ENCODE data around the gene PTPRD. TPM values are rescaled to one million over a fixed set of nuclear protein-coding genes. Genes with fewer than 3 reads are reported as not detected.

Gene PTPRD
- total and polyA plus RNA-seq, 2 of the 4 experiments (the other 2 are of a cell fraction): 0.07 to 0.18 TPM

GRCh38 chr9:9124616-9125015 lies 1488.2 kb downstream of the PTPRD start:
- Histone ChIP-seq H4K5ac (ENCODE audit: low read depth, low read length) (no peak overlapping the region), H4K8ac (ENCODE audit: low read depth in 2 of 2, low read length in 2 of 2) (no peak overlapping the region), H4K20me1 (ENCODE audit: insufficient read depth, low read length) (no peaks in the 10 kb centered on the region), H2BK20ac (ENCODE audit: low read depth, low read length) (no peak overlapping the region), H3K36me3 (ENCODE audit: control insufficient read depth, insufficient read depth, low read length) (no peaks in the 10 kb centered on the region), H2BK15ac (ENCODE audit: low read depth, low read length) (no peak overlapping the region), H2AK9ac (replicated peaks; ENCODE audit: low read depth, low read length, poor library complexity) (no peak overlapping the region), H3K27ac (ENCODE audit: insufficient read depth, low read length) (no peak overlapping the region), H2AK5ac (ENCODE audit: low read depth, low read length) (no peak overlapping the region), H3K79me1 (ENCODE audit: low read depth in 1 of 2, low read length in 2 of 2) (no peaks in the 10 kb centered on the region), H3K23ac (ENCODE audit: low read depth, low read length) (no peak overlapping the region), H3K9ac (ENCODE audit: low read depth, low read length) (no peak overlapping the region), H3K4ac (ENCODE audit: low read depth, low read length) (no peak overlapping the region), H3K4me1 (ENCODE audit: control insufficient read depth, insufficient read depth, low read length) (no peaks in the 10 kb centered on the region), H3K9me3 (ENCODE audit: control insufficient read depth, insufficient read depth, low read length) (peaks cover 5% of the 10 kb centered on the region), H2BK5ac (ENCODE audit: low read depth, low read length, poor library complexity, severe bottlenecking) (no peak overlapping the region), H3K4me3 (ENCODE audit: insufficient read depth, low read depth, low read length) (no peak overlapping the region), H3K18ac (ENCODE audit: low read depth, low read length) (no peak overlapping the region), H2BK120ac (ENCODE audit: low read depth, low read length) (no peak overlapping the region), H3K4me2 (ENCODE audit: low read depth, low read length) (no peak overlapping the region), H4K91ac (ENCODE audit: insufficient read depth, low read depth, low read length) (no peak overlapping the region), H3K14ac (replicated peaks; ENCODE audit: low read depth, low read length) (no peak overlapping the region), H3K56ac (ENCODE audit: extremely low read depth, insufficient read depth, low read length) (no peak overlapping the region), H3K9me1 (ENCODE audit: insufficient read depth, low read length) (no peaks in the 10 kb centered on the region), H3K27me3 (ENCODE audit: control insufficient read depth, insufficient read depth, low read length) (no peaks in the 10 kb centered on the region), H2AFZ (replicated peaks; ENCODE audit: low read length, poor library complexity) (no peak overlapping the region)
- no CpG with 5 or more reads among the region's 2 CpGs for WGBS, 2 experiments (ENCODE audit: extremely low coverage in 2 of 2, insufficient read length in 1 of 2)
- intact Hi-C loops (cut with micrococcal nuclease) (no loop called here), in situ Hi-C loops (cut with MboI; ENCODE audit: low sequenced_read_pairs) (no loop called here), dilution Hi-C loops (cut with HindIII; ENCODE audit: low sequenced_read_pairs, unreplicated experiment) (no loop called here)
- no TSS peak for BruUV-seq (replicated peaks)
- no peak for ATAC-seq (ENCODE audit: low read depth)
- ChIA-PET CTCF (no interaction called here), POLR2A (ENCODE audit: unreplicated experiment) (no interaction called here)
- no peak for DNase-seq
- TF ChIP-seq CTCF (conservative IDR thresholded peaks at IDR 0.05; ENCODE audit: low read depth, low read length) (no peak), RFX5 (IDR thresholded peaks at IDR 0.05; ENCODE audit: low read depth, low read length) (no peak), BHLHE40 (IDR thresholded peaks at IDR 0.05; ENCODE audit: low read depth, low read length) (no peak), USF2 (IDR thresholded peaks at IDR 0.05; ENCODE audit: low read depth, low read length) (no peak), MAZ (IDR thresholded peaks at IDR 0.05; ENCODE audit: borderline replicate concordance, low read depth, low read length) (no peak), RAD21 (IDR thresholded peaks at IDR 0.05; ENCODE audit: low read length) (no peak), MAFK (IDR thresholded peaks at IDR 0.05; ENCODE audit: low read depth, low read length) (no peak), CHD1 (IDR thresholded peaks at IDR 0.05; ENCODE audit: low read depth, low read length) (no peak), CEBPB (IDR thresholded peaks at IDR 0.05; ENCODE audit: low read depth, low read length) (no peak), MXI1 (IDR thresholded peaks at IDR 0.05; ENCODE audit: borderline replicate concordance, low read depth, low read length) (no peak), RCOR1 (IDR thresholded peaks at IDR 0.05; ENCODE audit: insufficient replicate concordance, low read length) (no peak), FOS (IDR thresholded peaks at IDR 0.05; ENCODE audit: low read depth, low read length) (no peak), POLR2A (IDR thresholded peaks at IDR 0.05; ENCODE audit: low read depth, low read length) (no peak), NFE2L2 (IDR thresholded peaks at IDR 0.05; ENCODE audit: low read depth, low read length) (no peak), ELK1 (IDR thresholded peaks at IDR 0.05; ENCODE audit: borderline replicate concordance, low read depth, low read length) (no peak), SMC3 (IDR thresholded peaks at IDR 0.05; ENCODE audit: low read depth, low read length) (no peak)
